Stimulated activated CD4-positive, alpha-beta T cell treated with anti-CD3 and anti-CD28 coated beads, Interleukin-1b, Interleukin-23, amount 100 ng/mL, for 4 hours (primary cell): ENCODE data around the gene PIK3R1.
A peak's percentile ranks its signal among the peaks of the same experiment; 100 is the strongest.

Experiments
- DNase-seq, 2 donors: peaks; one replicate each; pipeline ENCODE4 v3.0.0-alpha.2; 2020; ENCODE audit warnings: low read depth in 2 of 2

PIK3R1 gene

DNA sequence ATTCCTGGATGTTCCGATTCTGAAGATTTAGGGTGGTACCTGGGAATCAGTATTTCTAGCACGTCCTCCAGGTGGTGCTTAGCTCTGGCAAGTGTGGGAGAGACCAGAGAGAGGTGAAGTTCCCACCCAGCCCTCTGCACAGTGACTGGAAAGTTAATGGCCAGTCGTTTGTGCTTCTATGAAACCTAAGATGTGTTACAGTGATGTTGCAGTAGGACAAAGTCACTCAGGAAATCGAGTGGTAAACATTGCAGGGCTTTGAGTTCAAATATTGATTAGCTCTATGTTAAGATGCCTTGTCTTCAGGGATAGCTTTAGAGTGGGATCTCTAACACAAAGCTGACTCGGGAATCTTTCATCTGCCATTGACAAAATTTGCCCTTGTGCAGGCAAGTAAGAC is 55.6 kb downstream of the PIK3R1 start:
- DNase-seq: no peak

DNA sequence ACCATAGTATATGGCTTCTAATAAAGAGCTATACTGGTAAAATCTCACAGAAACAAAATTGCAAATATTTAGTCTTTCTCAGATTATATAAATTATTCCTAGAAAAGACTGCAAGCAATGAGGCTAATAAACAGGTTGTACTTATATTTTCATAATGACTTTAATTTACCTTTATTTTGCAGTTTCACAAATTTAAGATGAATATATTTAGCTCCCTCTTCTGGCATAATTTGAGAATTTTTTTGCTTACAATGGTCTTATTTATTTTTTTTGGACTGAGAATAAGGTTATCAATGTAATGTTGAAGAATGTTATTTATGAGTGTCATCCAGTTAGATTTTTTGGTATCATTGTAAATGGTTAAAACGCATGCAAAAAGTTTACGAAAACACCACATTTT is 56.7 kb downstream of the PIK3R1 start:
- DNase-seq: no peak

DNA sequence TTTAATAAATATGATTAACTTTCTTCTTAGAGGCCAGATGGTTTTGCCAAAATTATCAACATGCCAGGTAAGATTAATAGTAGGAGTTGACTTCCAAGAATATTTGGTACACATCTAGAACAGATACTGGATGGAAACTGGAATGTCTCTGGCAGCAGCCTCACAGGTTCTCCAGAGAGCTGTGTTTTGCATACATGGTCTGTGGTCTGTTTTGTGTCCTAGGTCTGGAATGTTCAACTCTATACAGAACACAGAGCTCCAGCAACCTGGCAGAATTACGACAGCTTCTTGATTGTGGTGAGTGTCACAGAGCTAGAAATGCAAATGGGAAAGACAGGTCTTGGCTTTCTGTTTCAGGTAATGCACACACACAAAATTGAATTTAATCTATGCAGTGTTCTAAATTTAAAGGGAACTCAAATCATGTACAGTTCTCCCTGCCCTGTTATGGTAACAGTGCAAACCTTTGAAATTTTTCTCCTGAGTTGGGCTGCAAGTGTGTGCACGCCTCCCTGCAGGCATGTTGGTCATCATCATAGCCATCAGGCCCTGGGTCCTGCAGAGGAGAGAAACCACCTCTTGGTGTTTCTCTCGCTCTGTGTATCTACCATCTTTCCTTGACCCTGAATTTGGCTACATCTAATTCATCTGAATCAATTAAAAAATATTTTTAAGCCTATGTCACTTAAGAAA is 58.3 kb downstream of the PIK3R1 start:
- no peak for DNase-seq

DNA sequence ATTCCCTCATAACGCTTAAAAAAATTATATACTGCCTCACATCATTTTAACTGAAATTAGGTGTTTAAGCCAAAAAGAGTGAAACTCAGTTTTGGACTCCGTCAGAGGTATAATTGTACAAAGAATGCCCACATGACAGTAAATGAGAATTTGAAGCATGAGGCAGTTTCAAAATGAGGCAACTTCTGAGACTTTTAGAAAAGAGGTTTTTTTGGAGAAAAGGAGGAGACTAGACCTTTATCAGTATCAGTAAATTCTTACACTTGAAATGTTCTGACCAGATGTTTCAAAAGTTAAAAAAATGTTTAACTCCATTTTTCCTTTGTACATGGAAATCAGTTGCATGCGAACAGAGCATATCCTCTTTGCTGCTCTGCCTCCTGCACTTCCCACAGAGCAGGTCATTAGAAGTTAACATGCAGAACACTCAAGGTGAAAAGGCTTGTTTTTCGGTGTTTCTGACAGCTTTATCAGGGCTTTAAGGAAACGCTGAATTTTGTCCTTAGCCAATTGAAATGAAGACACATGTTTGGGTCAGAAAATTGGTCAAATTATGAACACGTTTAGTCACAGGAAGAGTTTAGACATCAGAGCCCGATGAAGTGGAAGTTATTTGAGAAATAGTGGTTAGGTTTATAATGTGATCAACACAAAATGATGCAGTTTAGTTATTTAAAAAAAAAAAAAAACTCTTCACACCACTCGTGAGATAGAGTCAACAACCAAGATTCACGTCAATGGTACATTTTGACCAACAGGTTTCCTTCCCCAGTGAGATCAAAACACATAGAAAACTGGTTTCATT is 59.5 kb downstream of the PIK3R1 start:
- DNase-seq: no peak

DNA sequence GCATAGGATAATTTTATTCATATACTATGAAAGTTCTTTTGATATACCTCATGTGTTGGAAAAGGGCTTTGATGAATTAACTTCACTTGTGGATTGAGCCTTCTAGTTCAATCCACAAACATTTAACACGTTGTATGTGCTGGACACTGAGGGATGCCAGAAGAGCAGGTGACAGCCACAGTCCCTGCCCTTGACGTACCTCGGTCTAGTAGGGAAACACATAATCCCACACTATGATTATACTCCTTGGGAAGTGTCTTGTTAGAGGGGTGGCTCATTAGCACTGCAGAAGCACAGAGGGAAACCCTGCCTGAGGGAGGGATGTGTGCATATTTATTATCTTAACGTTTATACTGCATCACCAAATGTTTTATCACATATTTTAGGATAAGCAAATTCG is 61.2 kb downstream of the PIK3R1 start:
- DNase-seq: no peak

DNA sequence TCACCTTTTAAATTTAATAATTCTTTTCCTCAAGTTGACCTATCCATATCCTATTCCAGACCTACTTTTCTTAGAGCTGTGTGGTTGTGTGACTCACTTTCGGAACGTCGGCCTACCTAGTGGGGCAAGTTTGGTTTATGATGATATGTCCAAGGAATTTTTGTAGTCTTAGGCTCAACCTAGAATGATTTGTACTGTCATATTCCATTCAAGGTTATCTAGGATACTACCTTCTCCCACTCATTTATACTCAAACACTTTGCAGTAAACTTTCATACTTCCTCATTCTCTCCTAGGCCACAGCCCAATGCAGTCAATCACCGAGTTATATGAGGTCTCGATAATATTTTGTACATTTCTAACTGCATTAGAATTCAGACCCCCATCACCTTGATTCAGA is 61.9 kb downstream of the PIK3R1 start:
- DNase-seq: no peak

DNA sequence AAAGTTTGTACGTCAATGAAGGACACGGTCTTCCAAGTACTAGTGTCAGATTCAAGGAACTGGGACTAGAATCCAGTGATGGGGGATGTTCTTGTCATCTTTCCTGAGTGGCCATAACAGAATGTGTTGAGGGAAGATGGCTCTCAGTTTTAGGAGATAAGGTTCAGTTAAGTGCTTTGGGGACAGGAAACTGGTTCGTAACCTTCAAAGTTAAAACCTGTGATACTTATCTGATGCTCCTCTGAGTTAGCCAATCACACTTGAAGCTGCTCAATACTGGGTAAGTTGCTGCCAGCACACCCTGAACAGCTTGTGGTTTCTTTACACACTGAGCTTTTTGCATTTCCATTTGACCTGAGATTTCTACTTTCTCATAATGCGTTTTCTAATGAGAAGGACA is 64.4 kb downstream of the PIK3R1 start:
- peak in 1 of 2 donors; percentile 15 for DNase-seq

DNA sequence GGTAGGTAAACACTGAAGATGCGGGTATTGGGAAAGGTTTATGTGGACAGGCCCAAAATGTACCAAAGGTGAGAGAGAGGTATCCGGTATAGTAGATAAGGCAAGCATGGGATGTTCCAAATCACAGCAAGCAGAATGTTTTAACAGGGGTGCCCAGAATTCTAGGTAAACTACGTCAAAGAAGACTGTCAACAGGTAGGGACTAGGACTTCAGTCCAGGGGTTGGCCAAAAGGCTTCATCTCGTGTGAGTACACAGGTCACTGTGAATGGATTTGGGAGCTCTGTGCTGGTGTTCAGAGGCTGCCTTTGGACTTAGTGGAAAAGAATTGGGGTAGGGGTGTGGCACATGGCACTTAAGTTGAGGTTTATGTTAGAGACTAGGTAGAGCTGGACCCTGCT is 66.4 kb downstream of the PIK3R1 start:
- DNase-seq: no peak

DNA sequence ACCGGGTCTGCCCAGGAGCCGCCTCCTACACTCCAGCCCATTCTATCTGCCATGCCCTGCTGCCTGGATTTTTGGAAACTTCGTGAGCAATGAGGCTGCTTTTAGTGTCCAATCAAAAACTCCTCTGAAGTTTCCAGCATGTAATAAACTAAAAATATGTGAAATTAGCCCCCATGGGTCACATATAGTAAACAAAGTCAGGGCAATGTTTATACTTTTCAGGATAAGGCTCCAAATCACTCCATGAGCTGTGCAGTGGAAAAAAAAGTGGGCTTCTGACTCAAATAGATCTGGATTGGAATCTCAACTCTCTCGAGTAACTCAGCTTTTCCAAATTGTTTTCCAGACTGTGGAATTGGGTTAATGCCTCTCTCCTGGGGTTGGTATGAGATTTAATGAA is 68.2 kb downstream of the PIK3R1 start:
- no peak for DNase-seq

DNA sequence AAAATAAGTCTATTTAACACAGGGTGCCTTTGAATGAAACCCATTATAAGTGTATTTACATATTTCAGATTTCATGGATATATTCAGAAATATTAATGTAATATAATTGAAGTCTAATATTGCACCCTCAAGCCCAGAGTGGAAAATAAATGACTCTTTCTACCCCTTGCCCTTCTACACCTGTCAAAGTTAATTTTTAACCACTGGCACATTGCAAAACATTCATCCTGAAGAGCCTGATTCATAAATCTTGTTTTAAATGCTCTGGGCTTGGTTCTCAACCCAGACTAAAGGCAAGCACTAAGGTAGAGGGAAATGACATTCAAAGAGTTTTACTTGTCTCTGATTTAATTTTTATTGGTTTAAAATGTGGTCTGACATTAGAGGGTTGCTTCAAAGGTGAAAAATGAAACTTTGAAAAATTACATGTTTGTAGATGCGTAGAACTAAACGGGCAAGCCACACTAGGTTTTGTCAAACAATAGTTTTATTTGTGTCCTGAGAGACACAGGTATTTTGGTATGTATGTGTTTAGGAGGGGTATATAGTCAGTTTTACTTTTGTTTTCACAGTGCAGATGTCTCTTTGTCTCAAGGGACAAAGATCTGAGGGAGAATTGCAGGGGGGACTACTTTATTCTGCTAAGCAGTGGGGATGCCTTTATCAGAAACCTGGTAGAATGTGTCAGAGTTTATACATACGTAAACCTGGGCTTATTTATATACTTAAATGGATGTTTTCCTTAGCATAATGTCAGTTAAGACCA is 69.7 kb downstream of the PIK3R1 start:
- no peak for DNase-seq

DNA sequence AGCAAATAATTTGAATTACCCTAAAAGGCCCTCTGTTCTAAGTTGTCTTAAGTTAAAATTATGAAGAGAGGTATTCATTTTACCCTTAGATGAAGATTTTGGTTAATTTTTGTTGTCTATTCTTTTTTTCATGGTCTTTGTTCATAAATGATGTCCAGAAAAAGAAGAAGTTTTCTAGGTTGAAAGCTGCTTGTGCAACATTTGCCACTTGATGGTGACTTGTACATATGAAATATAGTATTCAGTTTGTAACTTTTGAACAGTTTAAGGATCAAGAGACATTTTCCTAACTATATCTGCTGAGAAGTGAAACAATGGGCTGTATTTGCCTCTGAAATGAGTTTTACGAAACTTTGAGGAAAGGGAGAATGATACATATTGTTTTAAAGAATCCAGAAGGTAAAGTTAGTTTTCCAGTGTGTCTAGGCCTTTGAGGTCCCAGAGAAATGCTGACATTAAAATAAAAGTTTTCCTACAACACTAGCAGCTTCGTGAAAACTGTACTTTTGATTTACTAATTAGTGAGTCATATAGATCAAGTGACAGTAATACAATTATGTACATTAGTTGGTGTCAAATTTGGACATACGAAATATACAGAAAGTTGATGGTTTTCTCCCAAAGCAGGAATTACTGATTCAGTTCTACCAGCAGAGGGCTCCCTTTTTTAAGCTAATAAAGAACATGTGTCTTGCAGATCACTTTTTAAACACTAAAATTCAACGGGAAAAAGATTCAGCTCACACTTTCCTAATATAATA is 70.5 kb downstream of the PIK3R1 start:
- peak in 1 of 2 donors; percentile 24 for DNase-seq

DNA sequence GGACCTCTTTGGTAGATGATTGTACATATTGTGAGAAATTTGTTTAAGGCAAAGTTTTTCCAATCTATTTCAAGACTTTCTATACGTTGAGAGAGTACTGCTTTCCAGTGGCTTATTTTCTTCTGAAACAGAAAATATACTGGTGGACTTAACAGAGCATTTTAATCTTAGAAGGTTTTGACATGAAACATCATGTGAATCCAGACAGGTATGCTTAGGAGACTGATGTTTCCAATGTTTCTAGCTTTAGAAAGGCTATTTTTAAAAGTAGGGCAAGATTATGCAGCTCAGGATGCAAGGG is 71.0 kb downstream of the PIK3R1 start:
- DNase-seq: no peak

DNA sequence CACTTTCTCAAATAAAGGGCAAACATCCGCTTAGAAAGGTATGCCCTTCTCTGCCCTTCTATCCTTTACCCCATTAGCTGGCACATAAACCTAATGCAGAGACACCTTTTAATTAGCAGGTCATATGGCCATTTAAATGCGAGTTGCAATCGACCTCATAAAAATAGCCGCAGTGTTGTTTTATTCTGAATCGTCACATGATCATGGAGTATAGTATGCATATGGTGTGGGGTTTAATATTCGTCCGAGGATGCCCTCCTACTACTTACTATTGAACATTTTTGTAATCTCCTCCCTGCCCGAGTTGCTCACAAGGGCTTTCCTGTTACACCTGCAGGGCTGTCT is 72.0 kb downstream of the PIK3R1 start:
- DNase-seq: no peak

DNA sequence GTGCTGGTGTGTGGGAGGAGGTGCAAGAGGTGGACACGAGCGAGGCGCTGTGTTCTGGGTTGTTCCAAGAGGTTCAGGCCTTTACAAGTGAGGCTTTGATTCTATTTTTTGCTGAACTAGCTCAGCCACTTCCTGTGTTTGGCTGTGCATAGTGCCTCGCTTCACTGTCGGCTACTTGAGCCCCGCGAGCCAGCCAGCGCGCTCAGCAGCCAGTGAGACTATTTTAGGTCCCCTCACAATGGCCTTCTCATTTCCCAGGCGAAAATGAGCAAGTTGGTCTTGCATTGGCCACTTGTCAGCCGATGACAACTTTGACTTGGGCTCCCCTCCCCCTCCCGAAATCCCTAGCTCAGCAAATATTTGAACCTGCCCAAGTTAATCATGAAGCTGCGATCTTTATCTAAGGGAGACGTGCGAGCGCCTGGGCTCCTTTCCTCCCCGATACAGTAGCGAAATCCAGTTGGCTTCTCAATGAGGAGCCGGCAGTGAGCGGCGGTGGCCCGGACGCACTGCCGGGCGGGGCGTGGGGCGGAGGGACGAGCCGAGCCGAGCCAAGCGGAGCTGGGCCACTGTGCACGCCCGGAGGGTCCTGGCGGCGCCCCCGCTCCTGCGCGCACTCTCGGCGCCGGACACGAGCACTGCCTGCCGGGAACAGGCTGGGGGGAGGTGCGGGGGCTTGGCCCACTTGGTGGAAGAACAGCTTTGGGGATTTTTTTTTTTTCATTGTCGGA is 72.6 kb downstream of the PIK3R1 start:
- DNase-seq: peak; percentile 15 to 32

DNA sequence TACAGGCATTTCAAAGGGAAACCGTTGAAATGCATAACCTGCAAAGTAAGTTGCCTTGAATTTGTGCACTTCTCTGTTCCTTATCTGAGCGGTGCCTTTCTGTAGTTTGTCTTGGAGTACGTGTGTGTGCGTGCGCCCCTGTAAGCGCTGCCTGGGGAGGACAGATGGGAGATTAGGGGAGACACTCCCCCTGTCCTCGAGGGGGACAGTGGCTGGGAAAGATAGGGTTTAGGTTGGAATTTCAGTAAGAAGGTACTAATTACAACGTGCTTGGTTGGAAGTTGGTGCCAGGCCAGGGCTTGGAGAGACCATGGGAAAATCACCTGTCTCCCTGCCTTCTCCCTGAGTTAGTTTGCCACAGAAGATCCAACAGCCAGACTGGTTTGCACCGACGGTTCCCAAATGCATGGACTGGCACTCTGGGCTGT is 73.2 kb downstream of the PIK3R1 start:
- no peak for DNase-seq

DNA sequence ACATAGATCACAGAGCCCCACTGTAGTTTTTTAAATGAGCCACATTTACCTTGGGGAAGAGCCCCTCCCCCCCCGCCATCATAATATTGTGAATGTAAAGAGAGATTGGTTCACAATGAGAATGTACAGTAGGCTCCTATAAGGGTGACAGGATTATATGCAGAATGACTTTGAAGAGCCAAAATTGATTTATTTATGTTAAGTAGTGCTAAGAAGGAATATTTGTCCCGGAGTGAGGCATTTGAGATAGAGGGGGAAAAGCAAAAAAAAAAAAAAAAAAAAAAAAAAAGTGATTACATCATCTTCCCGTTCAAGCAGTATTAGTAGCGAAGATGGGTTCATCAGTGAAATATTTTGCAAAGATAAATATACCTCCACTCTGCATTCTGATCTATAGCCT is 73.9 kb downstream of the PIK3R1 start:
- DNase-seq: no peak

DNA sequence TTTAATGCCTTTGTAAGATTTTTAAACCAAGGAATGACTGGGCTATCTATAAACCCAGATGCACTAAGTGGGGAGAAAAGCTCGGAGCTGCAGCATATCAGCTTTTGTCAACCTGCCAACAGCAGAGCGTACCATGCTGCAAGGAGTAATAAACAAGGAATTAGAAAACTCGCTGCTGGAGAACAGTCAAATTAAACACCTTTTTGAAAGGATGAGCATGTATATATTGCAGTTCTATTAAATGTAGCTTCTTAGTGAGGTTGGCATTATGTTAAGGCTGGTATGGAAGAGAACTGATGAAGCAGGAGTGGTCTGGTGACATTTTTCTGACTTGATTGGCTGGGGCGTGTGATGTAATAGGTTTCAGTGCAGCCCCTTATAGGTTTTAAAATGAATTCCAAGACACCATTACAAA is 74.7 kb downstream of the PIK3R1 start:
- DNase-seq: no peak

DNA sequence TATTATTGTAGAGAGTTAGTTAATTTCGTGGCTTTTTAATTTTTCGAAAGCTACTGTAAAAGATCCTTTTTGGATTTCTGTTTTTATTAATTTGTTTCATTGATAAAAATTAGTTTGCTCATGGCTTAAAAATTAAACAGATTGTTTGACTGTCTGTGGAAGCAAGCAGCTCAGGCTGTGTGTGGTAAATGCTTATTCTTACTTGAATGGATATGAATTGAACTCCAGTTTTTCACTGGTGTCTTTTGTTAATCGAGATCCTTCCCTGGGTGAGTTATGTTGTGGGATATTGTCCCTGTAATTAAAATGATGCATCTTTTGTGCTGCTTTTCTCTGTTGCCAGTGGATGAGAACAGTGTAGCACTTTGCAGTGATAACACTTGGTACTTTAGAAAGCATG is 75.3 kb downstream of the PIK3R1 start:
- no peak for DNase-seq

DNA sequence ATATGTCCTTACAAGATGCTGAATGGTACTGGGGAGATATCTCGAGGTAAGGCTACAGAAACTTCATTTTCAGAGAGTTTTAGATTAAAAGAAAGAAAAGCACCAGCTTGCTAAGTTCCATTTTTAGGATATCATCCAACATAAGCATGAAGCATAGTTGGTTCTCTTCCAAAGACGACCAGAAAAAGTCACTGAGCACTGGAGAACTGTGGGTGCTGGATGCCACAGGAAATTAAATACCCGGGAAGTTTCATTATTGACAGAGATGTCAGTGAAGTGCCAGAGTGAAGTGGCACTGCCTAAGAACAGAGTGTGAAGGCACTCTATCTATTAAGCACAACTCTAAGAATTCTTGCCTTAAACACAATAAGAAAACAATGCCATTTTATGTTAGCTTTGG is 76.8 kb downstream of the PIK3R1 start:
- no peak for DNase-seq

DNA sequence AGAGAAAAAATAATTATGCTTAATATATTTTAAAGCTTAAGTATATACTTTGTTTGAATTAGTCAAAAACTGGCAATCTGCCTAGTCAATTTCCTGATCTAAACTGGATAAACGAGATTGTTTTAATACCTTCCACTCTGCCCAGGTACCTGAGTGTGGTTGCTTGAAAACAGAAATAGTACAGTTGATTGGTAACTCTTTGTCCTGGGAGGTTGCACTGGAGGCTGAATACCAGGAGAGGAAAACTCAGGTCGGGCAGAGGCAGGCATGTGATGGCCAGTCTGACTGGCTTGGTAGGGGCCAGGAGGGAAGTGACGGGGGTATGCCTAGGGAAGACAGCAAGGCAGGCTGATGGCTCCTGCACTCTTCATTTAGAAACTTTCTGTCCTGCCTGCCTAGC is 80.2 kb downstream of the PIK3R1 start:
- no peak for DNase-seq

DNA sequence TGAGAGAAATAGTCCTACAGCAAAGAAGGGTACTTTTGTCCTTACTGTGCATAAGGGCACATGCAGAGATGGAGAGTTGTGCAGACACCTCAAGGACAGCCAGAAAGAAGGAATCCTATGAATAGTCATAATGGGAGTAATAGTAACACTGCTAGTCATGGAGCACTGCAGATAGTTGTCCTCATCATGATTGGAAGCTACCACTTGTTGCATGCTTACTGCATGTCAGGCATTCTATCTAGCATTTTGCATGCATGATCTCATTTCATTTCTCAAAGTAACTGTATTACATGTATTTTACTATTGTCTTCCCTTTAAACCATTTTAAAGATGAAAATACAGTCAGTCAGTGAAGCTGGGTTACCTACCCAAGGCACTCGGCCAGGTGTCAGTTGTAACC is 81.3 kb downstream of the PIK3R1 start:
- no peak for DNase-seq

DNA sequence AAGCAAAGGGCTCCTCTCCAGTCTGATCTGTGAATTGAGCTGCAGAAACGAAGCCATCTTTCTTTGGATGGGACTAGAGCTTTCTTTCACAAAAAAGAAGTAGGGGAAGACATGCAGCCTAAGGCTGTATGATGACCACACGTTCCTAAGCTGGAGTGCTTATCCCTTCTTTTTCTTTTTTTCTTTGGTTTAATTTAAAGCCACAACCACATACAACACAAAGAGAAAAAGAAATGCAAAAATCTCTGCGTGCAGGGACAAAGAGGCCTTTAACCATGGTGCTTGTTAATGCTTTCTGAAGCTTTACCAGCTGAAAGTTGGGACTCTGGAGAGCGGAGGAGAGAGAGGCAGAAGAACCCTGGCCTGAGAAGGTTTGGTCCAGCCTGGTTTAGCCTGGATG is 82.1 kb downstream of the PIK3R1 start:
- no peak for DNase-seq
